Motor neuron (in vitro differentiated cells): ENCODE results near the gene GBF1. TPM values are rescaled to one million over a fixed set of nuclear protein-coding genes. Genes with fewer than 3 reads are reported as not detected.

Source experiments
- ATAC-seq, 8 experiments: fragments of 200-7000 bp; cut with Tn5 transposase; replicated peaks in 6 of 8; 2 replicates each; pipeline ENCODE4 v1.8.0; 2021; ENCODE audit warnings: mild to moderate bottlenecking in 8 of 8, moderate library complexity in 8 of 8
- H3K27ac ChIP-seq, 2 donors: fragments of 250-450 bp; sonication (Bioruptor Pico); 2 replicates each; pipeline ENCODE4 v1.9.0; 2021; ENCODE audit warnings: antibody characterized with exemption in 2 of 2, mild to moderate bottlenecking in 2 of 2, moderate library complexity in 1 of 2
- H3K4me1 ChIP-seq, 2 donors: fragments of 250-450 bp; sonication (Bioruptor Pico); replicated peaks in 1 of 2; 2 replicates each; pipeline ENCODE4 v1.6.1; 2021; ENCODE audit warnings: antibody characterized with exemption in 2 of 2, mild to moderate bottlenecking in 2 of 2, moderate library complexity in 1 of 2
- H3K4me3 ChIP-seq, 5 donors: fragments of 250-450 bp; sonication (Bioruptor Pico); 2 replicates each; pipeline ENCODE4 v1.9.0; 2021; ENCODE audit warnings: antibody characterized with exemption in 5 of 5, mild to moderate bottlenecking in 5 of 5, moderate library complexity in 4 of 5
- WGBS, 10 experiments: fragments of 450-650 bp; shearing (Covaris generic); methylation state at CpG; one replicate each; pipeline ENCODE4 v1.0.0; 2022; 5-methylcytosine and 5-hydroxymethylcytosine counted together
- in situ Hi-C, 9 experiments: fragments of 400-800 bp; cut with MboI; loops; one replicate each; pipeline ENCODE4 v1.15.0; 2021; ENCODE audit warnings: low sequenced_read_pairs in 9 of 9, low pct_unique_long_range_greater_than_20kb in 2 of 9; ENCODE audit not compliant: unreplicated experiment in 9 of 9
- total RNA-seq, 8 experiments: library from RNA; unstranded; fragments of 300-600 nt; gene quantifications; 2 replicates each; pipeline versions ENCODE4 v1.2.3 to v1.2.4, GENCODE V29; 2022

The GBF1 gene
- total RNA-seq, 8 experiments from 2014 or later: 28.4 to 47.8 (median 39.1) TPM

GRCh38 chr10:102316421-102316820 is 71.1 kb downstream of the GBF1 start:
- no peak for ATAC-seq
- in situ Hi-C loops: no loop called here
- 50 to 100% (median 86%) methylated on average over 1 of the region's 1 CpG; no CpG with 5 or more reads in 3 of the 10 experiments for WGBS, 10 experiments
- Histone ChIP-seq H3K27ac (no peak overlapping the region), H3K4me3 (no peak overlapping the region), H3K4me1 (peaks cover 13 to 18% of the 10 kb centered on the region in 2 donors)

DNA sequence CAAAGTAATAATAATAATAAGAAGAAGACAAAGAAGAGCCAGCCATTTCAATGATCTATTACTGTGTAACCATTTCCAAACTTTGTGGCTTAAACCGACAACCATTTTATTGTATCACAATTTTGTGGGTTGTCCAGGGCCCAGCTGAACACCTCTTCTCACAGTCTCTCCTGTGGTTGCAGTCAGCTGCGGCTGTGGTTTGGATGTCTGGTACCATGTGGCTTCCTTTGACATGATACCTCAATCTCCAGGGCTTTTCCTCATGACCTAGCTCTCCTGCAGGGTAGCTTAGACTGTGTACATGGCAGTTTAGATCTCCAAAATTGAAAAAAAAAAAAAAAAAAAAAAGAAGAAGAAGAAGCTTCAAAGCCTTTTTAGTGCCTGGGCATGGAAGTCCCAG is 77.6 kb downstream of the GBF1 start:
- 50 to 97% (median 82%) methylated on average over 1 to 2 of the region's 2 CpGs; no CpG with 5 or more reads in 2 of the 10 experiments for WGBS, 10 experiments
- no peak for ATAC-seq
- no peak overlapping the region for H3K4me3 ChIP-seq
- in situ Hi-C loops: no loop called here
- no peaks in the 10 kb centered on the region for H3K4me1 ChIP-seq
- no peak overlapping the region for H3K27ac ChIP-seq

GRCh38 chr10:102324061-102324460 is 78.7 kb downstream of the GBF1 start:
- 0 to 100% (median 58%) methylated on average over 1 to 3 of the region's 3 CpGs; no CpG with 5 or more reads in 2 of the 10 experiments for WGBS, 10 experiments
- peak in 2 of 8 experiments; percentile 50 to 83 for ATAC-seq
- Histone ChIP-seq H3K27ac (no peak overlapping the region), H3K4me1 (no peaks in the 10 kb centered on the region), H3K4me3 (no peak overlapping the region)
- in situ Hi-C loops: no loop called here

- no peak for ATAC-seq
- H3K4me3 ChIP-seq: no peak overlapping the region
- in situ Hi-C loops: loop anchor here in 1 of 9 experiments (25.0 kb wide), 1 partner anchor 89 kb away; the partner anchor contains the start of genes ELOVL3, GBF1 and PITX3
Measured at GRCh38 chr10:102326031-102326430, 80.7 kb downstream of the GBF1 start.

GRCh38 chr10:102327002-102327401 is 81.7 kb downstream of the GBF1 start:
- 50 to 100% (median 83%) methylated on average over 1 to 3 of the region's 5 CpGs; no CpG with 5 or more reads in 1 of the 10 experiments for WGBS, 10 experiments
- ATAC-seq: no peak
- H3K4me1 ChIP-seq: no peaks in the 10 kb centered on the region
- no peak overlapping the region for H3K4me3 ChIP-seq
- no peak overlapping the region for H3K27ac ChIP-seq
- in situ Hi-C loops: loop anchor here in 1 of 9 experiments (25.0 kb wide), 1 partner anchor 90 kb away; the partner anchor contains the start of genes ELOVL3, GBF1 and PITX3

More at GRCh38 chr10:102326031-102326430, 80.7 kb downstream of the GBF1 start:
- H3K4me1 ChIP-seq: no peaks in the 10 kb centered on the region
- 87 to 100% (median 100%) methylated on average over 1 to 4 of the region's 4 CpGs for WGBS, 10 experiments
- H3K27ac ChIP-seq: no peak overlapping the region

- Histone ChIP-seq H3K4me3 (no peak overlapping the region), H3K4me1 (no peaks in the 10 kb centered on the region), H3K27ac (no peak overlapping the region)
- 83 to 100% (median 89%) methylated on average over 1 to 2 of the region's 2 CpGs; no CpG with 5 or more reads in 4 of the 10 experiments for WGBS, 10 experiments
- ATAC-seq: no peak
- in situ Hi-C loops: loop anchor here in 1 of 9 experiments (25.0 kb wide), 1 partner anchor 90 kb away; the partner anchor contains the start of genes ELOVL3, GBF1 and PITX3
Measured at GRCh38 chr10:102327641-102328040, 82.3 kb downstream of the GBF1 start.

DNA sequence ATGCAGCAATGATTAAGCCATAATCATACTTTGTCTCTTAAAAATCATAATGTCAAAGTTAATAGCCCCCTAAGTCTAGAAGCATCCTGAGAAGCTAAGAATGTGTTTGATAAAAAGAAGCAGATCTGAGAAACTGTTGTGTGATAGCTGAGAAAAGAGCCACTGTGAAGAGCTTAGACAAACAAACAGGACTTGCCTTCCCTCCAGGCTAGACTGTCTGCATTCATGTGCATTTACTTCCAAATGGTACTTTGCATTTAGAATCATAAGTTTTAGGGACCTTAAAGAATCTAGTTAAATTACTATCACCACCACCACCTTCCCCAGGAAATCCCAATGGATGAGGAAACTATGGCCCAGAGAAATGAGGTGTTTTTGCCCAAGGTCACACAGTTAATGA is 87.4 kb downstream of the GBF1 start:
- Histone ChIP-seq H3K27ac (no peak overlapping the region), H3K4me3 (no peak overlapping the region), H3K4me1 (no peaks in the 10 kb centered on the region)
- ATAC-seq: peak in 3 of 8 experiments; percentile 66 to 81 (median 68)
- in situ Hi-C loops: loop anchor here in 1 of 9 experiments (25.0 kb wide), 1 partner anchor 95 kb away; the partner anchor contains the start of genes ELOVL3, GBF1 and PITX3

- 20 to 100% (median 85%) methylated on average over 1 to 4 of the region's 4 CpGs; no CpG with 5 or more reads in 4 of the 10 experiments for WGBS, 10 experiments
- no peak overlapping the region for H3K4me3 ChIP-seq
- ATAC-seq: peak in 1 of 8 experiments; percentile 18
- in situ Hi-C loops: loop anchor here in 1 of 9 experiments (25.0 kb wide), 1 partner anchor 97 kb away; the partner anchor contains the start of genes ELOVL3, GBF1 and PITX3
- H3K4me1 ChIP-seq: no peaks in the 10 kb centered on the region
- H3K27ac ChIP-seq: no peak overlapping the region
Measured at GRCh38 chr10:102334101-102334500, 88.8 kb downstream of the GBF1 start.

DNA sequence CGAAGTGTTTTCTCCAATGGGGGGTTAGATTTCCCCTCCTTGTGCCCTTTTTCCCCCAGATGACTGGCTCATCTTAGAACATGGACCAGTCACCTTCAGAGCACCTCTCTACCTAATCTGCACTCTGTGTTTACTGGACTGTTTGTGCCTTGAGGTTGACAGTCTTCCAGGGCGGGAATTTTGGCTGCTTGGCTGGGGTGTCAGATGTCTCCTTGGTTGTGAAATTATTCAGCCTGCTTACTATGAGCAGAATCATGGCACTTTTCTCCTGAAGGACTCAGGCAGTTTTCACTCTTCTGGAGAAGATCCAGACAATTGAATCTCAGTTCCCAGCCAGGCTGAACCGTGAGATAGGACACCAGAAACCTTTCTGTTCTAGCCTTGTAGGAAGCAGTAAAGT is 89.9 kb downstream of the GBF1 start:
- Histone ChIP-seq H3K4me3 (no peak overlapping the region), H3K27ac (no peak overlapping the region), H3K4me1 (no peaks in the 10 kb centered on the region)
- in situ Hi-C loops: loop anchor here in 1 of 9 experiments (25.0 kb wide), 1 partner anchor 98 kb away; the partner anchor contains the start of genes ELOVL3, GBF1 and PITX3
- ATAC-seq: peak in 2 of 8 experiments; percentile 48 to 93
- WGBS, 10 experiments: 83 to 100% (median 95%) methylated on average over 1 to 2 of the region's 3 CpGs; no CpG with 5 or more reads in 5 of the 10 experiments

- no peak overlapping the region for H3K4me3 ChIP-seq
- H3K27ac ChIP-seq: no peak overlapping the region
- in situ Hi-C loops: loop anchor here in 1 of 9 experiments (25.0 kb wide), 1 partner anchor 104 kb away; the partner anchor contains the start of genes ELOVL3, GBF1 and PITX3
- peaks cover 0 to 5% of the 10 kb centered on the region in 2 donors for H3K4me1 ChIP-seq
- 0 to 93% (median 34%) methylated on average over 2 of the region's 2 CpGs for WGBS, 10 experiments
- ATAC-seq: peak in 2 of 8 experiments; percentile 63 to 72
Measured at GRCh38 chr10:102341038-102341688, 95.8 kb downstream of the GBF1 start.

DNA sequence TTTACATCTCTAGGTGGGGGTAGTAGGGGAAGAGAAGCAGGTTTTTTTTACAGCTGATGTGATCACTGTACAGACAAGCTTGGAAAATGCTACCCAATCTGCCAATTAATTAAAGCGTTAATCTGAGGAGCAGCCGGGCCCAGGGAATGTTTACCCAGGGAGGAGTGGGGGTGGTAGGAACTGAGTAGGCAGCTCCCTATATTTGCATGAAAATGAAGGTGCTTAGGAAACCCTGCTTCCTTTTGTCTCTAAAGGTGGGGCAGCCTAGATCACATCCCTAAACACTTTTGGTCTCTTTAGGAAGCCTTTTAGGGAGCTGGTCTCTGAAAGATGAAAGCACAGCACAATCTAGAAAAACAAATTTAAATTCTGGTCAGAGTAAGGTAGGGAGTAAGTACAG is 97.1 kb downstream of the GBF1 start:
- peak in 3 of 8 experiments; percentile 23 to 66 (median 46) for ATAC-seq
- in situ Hi-C loops: loop anchor here in 1 of 9 experiments (25.0 kb wide), 1 partner anchor 105 kb away; the partner anchor contains the start of genes ELOVL3, GBF1 and PITX3
- 7 to 17% (median 13%) methylated on average over 2 of the region's 2 CpGs; no CpG with 5 or more reads in 7 of the 10 experiments for WGBS, 10 experiments
- Histone ChIP-seq H3K4me3 (no peak overlapping the region), H3K27ac (no peak overlapping the region), H3K4me1 (peaks cover 0 to 5% of the 10 kb centered on the region in 2 donors)

DNA sequence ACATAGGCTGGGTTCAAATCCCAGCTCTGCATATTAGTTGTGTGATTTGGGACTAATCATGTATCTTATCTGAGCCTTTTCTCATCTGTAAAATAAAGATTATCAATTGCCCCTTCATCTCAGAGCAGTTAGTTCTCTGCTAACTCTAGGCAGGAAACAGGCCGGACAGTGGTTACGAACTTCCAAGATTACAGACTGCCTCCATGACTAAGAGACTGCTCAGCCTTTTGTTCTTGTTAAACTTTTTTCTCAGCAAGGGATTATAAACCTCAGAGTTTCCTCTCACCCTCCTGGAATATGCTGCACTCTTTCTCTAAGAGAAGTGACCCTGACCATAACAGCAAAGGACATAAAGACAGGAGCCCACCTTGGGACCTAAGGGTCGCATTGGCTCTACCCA is 97.6 kb downstream of the GBF1 start:
- ATAC-seq: no peak
- 78 to 100% (median 96%) methylated on average over 1 to 3 of the region's 3 CpGs; no CpG with 5 or more reads in 4 of the 10 experiments for WGBS, 10 experiments
- in situ Hi-C loops: loop anchor here in 1 of 9 experiments (25.0 kb wide), 1 partner anchor 106 kb away; the partner anchor contains the start of genes ELOVL3, GBF1 and PITX3
- Histone ChIP-seq H3K4me1 (peaks cover 0 to 5% of the 10 kb centered on the region in 2 donors), H3K27ac (no peak overlapping the region), H3K4me3 (no peak overlapping the region)

- in situ Hi-C loops: loop anchor here in 1 of 9 experiments (25.0 kb wide), 1 partner anchor 107 kb away; the partner anchor contains the start of genes ELOVL3, GBF1 and PITX3
- WGBS, 10 experiments: 67 to 100% (median 96%) methylated on average over 1 to 3 of the region's 3 CpGs; no CpG with 5 or more reads in 2 of the 10 experiments
- no peak overlapping the region for H3K27ac ChIP-seq
Measured at GRCh38 chr10:102344067-102344466, 98.7 kb downstream of the GBF1 start.

More at GRCh38 chr10:102344067-102344466, 98.7 kb downstream of the GBF1 start:
- H3K4me1 ChIP-seq: peaks cover 0 to 5% of the 10 kb centered on the region in 2 donors
- no peak overlapping the region for H3K4me3 ChIP-seq
- ATAC-seq: no peak
